ENCODE data around the gene SUPT3H. TPM values are rescaled to one million over a fixed set of nuclear protein-coding genes. Genes with fewer than 3 reads are reported as not detected.

Gene SUPT3H
- total RNA-seq, 4 donors from 2014 or later = 0.80 to 12.7 (median 3.0) TPM

DNA sequence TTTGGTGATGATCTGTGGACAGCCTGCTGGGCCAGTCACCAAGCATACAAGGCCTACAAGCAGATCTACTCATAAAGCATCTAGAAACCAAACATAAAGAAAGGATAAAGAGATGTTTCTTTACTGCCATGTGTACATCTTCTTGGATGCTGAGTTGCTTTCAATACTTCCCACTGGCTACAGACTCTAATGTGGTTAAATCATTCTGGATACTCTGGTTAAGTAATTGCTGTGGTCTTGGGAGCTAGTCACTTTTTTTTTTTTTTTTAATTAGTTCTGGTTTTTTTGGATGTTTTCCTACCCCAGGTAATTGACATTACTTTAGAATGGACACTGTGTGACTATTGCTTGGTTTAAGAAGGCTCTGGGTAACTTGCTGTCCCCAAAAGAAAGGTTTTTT lies 265.0 kb downstream of the SUPT3H start:
- in situ Hi-C loops (cut with MboI; ENCODE audit: low pct_ligation_motif_present in 1 of 4, low pct_unique_long_range_greater_than_20kb in 1 of 4, low sequenced_read_pairs in 3 of 4) = no loop called here
- Histone ChIP-seq H3K27me3 (no peaks in the 10 kb centered on the region), H3K4me1 (no peaks in the 10 kb centered on the region), H3K4me3 (no peak overlapping the region), H3K36me3 (no peaks in the 10 kb centered on the region), H3K9me3 (no peaks in the 10 kb centered on the region), H3K27ac (no peak overlapping the region)
- intact Hi-C loops (cut with DNase I; ENCODE audit: low total_unique reads) = no loop called here
- no peak for DNase-seq
- no peak for TF ChIP-seq CTCF (IDR thresholded peaks at IDR 0.05)
- no peak for TF ChIP-seq POLR2A (IDR thresholded peaks at IDR 0.05)
- no peak for TF ChIP-seq EP300 (IDR thresholded peaks at IDR 0.05; ENCODE audit: low read depth)
- no peak for TF ChIP-seq POLR2AphosphoS5 (IDR thresholded peaks at IDR 0.05)

- H3K27ac ChIP-seq = no peak overlapping the region
- no peaks in the 10 kb centered on the region for H3K9me3 ChIP-seq
- in situ Hi-C loops (cut with MboI; ENCODE audit: low pct_ligation_motif_present in 1 of 4, low pct_unique_long_range_greater_than_20kb in 1 of 4, low sequenced_read_pairs in 3 of 4) (no loop called here), intact Hi-C loops (cut with DNase I; ENCODE audit: low total_unique reads) (no loop called here)
- no peak overlapping the region for H3K4me3 ChIP-seq
- 65 to 80% methylated on average over 1 of the region's 1 CpG for WGBS, 2 donors (ENCODE audit: low coverage in 1 of 2)
- no peaks in the 10 kb centered on the region for H3K36me3 ChIP-seq
- H3K4me1 ChIP-seq = no peaks in the 10 kb centered on the region
- no peak for DNase-seq
- TF ChIP-seq CTCF (IDR thresholded peaks at IDR 0.05) (no peak), POLR2A (IDR thresholded peaks at IDR 0.05) (no peak)
- H3K27me3 ChIP-seq = no peaks in the 10 kb centered on the region
Observed at GRCh38 chr6:45109551-45109950, 268.2 kb downstream of the SUPT3H start.

DNA sequence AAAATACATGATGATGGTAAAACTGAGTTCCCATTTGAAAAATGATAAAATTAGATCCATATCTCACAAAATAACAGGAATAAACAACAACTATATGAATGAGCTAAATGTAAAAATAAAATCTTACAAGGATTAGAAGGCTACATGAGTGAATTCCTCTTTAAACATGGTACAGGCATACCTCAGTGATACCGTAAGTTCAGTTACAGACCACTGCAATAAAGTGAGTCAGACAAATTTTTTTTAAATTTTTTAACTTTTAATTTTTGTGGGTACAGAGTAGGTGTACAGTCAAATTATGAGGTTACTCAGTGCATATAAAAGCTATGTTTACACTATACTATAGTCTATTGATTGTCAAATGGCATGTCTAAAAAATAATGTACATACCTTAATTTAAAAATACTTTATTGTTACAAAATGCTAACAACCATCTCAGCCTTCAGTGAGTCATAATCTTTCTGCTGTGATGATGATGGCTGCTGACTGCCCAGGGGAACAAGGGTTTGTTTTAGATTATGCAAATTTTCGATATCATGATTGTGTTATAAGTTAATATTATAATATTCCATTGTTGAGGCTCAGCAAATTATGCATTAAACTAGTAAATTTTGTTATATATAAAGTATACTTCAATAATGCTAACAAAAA lies 272.4 kb downstream of the SUPT3H start:
- no peak overlapping the region for H3K27ac ChIP-seq
- H3K36me3 ChIP-seq = no peaks in the 10 kb centered on the region
- 90 to 94% methylated on average over 2 of the region's 2 CpGs for WGBS, 2 donors (ENCODE audit: low coverage in 1 of 2)
- TF ChIP-seq CTCF (IDR thresholded peaks at IDR 0.05) (no peak), EP300 (IDR thresholded peaks at IDR 0.05; ENCODE audit: low read depth) (no peak), POLR2A (IDR thresholded peaks at IDR 0.05) (no peak), POLR2AphosphoS5 (IDR thresholded peaks at IDR 0.05) (no peak)
- H3K4me3 ChIP-seq = no peak overlapping the region
- no peaks in the 10 kb centered on the region for H3K9me3 ChIP-seq
- intact Hi-C loops (cut with DNase I; ENCODE audit: low total_unique reads) = no loop called here
- no peaks in the 10 kb centered on the region for H3K4me1 ChIP-seq
- no peaks in the 10 kb centered on the region for H3K27me3 ChIP-seq
- no peak for DNase-seq
- in situ Hi-C loops (cut with MboI; ENCODE audit: low pct_ligation_motif_present in 1 of 4, low pct_unique_long_range_greater_than_20kb in 1 of 4, low sequenced_read_pairs in 3 of 4) = no loop called here

DNA sequence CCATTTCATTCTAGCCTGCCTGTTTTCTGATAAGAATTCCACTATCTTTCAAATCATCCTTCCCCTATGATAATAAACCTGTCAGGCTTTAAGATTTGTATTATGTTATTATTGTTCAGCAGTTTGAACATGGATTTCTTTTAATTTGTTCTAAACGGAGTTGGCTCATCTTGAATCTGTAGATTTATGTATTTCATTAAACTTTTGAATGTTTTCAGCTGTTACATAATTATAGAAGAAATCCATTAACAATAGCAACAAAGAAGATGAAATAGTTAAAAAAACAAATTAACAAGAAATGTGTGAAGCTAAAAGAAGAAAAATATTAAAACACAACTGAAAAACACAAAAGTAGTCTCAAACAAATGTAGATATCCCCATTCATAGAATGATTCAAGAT lies 273.3 kb downstream of the SUPT3H start:
- intact Hi-C loops (cut with DNase I; ENCODE audit: low total_unique reads) = no loop called here
- Histone ChIP-seq H3K27me3 (no peaks in the 10 kb centered on the region), H3K4me3 (no peak overlapping the region), H3K36me3 (no peaks in the 10 kb centered on the region), H3K9me3 (no peaks in the 10 kb centered on the region), H3K4me1 (no peaks in the 10 kb centered on the region), H3K27ac (no peak overlapping the region)
- DNase-seq = no peak
- in situ Hi-C loops (cut with MboI; ENCODE audit: low pct_ligation_motif_present in 1 of 4, low pct_unique_long_range_greater_than_20kb in 1 of 4, low sequenced_read_pairs in 3 of 4) = no loop called here
- 41 to 82% methylated on average over 1 of the region's 1 CpG for WGBS, 2 donors (ENCODE audit: low coverage in 1 of 2)
- TF ChIP-seq POLR2A (IDR thresholded peaks at IDR 0.05) (no peak), EP300 (IDR thresholded peaks at IDR 0.05; ENCODE audit: low read depth) (no peak), CTCF (IDR thresholded peaks at IDR 0.05) (no peak), POLR2AphosphoS5 (IDR thresholded peaks at IDR 0.05) (no peak)

Measured in transverse colon (tissue), 4 donors.